ENCODE measurements around the gene IFITM1.
A peak's percentile ranks its signal among the peaks of the same experiment; 100 is the strongest.
"Not testable (repeated sequence)": the region's sequence is repeated elsewhere in the genome, so short reads cannot be mapped to it uniquely, and the experiment has no call there.

The IFITM1 gene

GRCh38 chr11:350723-351255 is 36.9 kb downstream of the IFITM1 start:
- no peak for DNase-seq

- DNase-seq = no peak
These were observed 37.6 kb downstream of the IFITM1 start for GRCh38 chr11:351411-351810.

- no peak for DNase-seq
These were observed 38.7 kb downstream of the IFITM1 start for GRCh38 chr11:352456-353031.

GRCh38 chr11:353179-353873 is 39.5 kb downstream of the IFITM1 start:
- DNase-seq = no peak

GRCh38 chr11:355581-356458 is 42.0 kb downstream of the IFITM1 start:
- peak; percentile 82 for DNase-seq

GRCh38 chr11:356610-357009 is 42.8 kb downstream of the IFITM1 start:
- no peak for DNase-seq

GRCh38 chr11:357582-357981 is 43.7 kb downstream of the IFITM1 start:
- DNase-seq = no peak

GRCh38 chr11:358129-358800 is 44.4 kb downstream of the IFITM1 start:
- DNase-seq = no peak

- DNase-seq = no peak
These were observed 45.4 kb downstream of the IFITM1 start for GRCh38 chr11:359181-359714.

GRCh38 chr11:360326-361280 is 46.8 kb downstream of the IFITM1 start:
- DNase-seq = no peak

GRCh38 chr11:362642-363442 is 49.0 kb downstream of the IFITM1 start:
- no peak for DNase-seq

- DNase-seq = not testable (repeated sequence)
These were observed 49.6 kb downstream of the IFITM1 start for GRCh38 chr11:363443-363805.

- DNase-seq = peak; percentile 45
These were observed 50.3 kb downstream of the IFITM1 start for GRCh38 chr11:363948-364761.

Measured in stimulated activated naive CD4-positive, alpha-beta T cell treated with Interleukin-2 at 50 U/mL for 16 hours (primary cell).